SK-N-MC (cell line): Measurements from ENCODE around the gene GLRX2.

Source experiments
- EZH2 ChIP-seq: fragments of 200-600 bp; sonication (generic); IDR thresholded peaks from one replicate; pipeline ENCODE4 v1.6.1; 2017; ENCODE audit warnings: antibody characterized with exemption
- FOXP2 ChIP-seq: optimal IDR thresholded peaks from 2 replicates; pipeline ENCODE3; 2011; ENCODE audit warnings: mild to moderate bottlenecking, moderate library complexity; ENCODE audit not compliant: insufficient read depth; ENCODE audit errors: extremely low read length, control extremely low read depth
- POLR2AphosphoS5 ChIP-seq: IDR thresholded peaks from 2 replicates; pipeline ENCODE4 v1.6.1; 2012; ENCODE audit warnings: mild to moderate bottlenecking, low read depth, low read length, borderline replicate concordance

- TF ChIP-seq POLR2AphosphoS5, result no peak
- no peak for TF ChIP-seq EZH2
- no peak for TF ChIP-seq FOXP2
These were observed 39.3 kb downstream of the GLRX2 start for GRCh38 chr1:193065954-193066353.
